ENCODE data around the gene RPTOR.

DNA sequence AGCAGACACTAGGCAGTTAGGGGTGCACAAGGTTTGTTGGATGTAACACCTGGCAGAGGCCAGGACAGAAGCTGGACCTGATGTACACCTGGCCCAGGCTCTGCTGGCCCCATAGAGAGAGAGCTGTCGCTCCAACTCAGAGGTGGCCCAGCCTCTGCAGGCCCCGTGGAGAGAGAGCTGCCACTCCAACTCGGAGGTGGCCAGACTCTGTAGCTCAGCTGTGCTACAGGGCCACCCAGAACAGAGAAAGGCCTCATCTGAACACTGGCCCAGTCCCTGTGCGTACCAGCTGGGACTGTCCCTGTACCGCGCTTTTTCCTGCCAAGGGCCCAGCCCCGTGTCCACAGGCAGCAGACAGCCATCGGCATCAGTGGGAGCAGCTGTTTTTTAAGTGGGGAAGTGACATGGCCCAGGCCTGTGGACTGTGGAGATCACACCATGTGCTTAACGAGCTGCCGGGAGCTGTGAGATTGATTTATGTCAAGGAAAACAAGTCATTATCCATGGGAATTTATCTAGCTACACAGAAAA is 270.6 kb downstream of the RPTOR start:
- no peak for TF ChIP-seq POLR2A (IDR thresholded peaks at IDR 0.05)
- TF ChIP-seq, protein P1, sequence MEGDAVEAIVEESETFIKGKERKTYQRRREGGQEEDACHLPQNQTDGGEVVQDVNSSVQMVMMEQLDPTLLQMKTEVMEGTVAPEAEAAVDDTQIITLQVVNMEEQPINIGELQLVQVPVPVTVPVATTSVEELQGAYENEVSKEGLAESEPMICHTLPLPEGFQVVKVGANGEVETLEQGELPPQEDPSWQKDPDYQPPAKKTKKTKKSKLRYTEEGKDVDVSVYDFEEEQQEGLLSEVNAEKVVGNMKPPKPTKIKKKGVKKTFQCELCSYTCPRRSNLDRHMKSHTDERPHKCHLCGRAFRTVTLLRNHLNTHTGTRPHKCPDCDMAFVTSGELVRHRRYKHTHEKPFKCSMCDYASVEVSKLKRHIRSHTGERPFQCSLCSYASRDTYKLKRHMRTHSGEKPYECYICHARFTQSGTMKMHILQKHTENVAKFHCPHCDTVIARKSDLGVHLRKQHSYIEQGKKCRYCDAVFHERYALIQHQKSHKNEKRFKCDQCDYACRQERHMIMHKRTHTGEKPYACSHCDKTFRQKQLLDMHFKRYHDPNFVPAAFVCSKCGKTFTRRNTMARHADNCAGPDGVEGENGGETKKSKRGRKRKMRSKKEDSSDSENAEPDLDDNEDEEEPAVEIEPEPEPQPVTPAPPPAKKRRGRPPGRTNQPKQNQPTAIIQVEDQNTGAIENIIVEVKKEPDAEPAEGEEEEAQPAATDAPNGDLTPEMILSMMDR (IDR thresholded peaks at IDR 0.05): no peak

Data from upper lobe of left lung (tissue), 4 donors.